M059J (cell line): ENCODE results near the gene SCUBE1. TPM values are rescaled to one million over a fixed set of nuclear protein-coding genes. Genes with fewer than 3 reads are reported as not detected.
"Not testable (repeated sequence)": the region's sequence is repeated elsewhere in the genome, so short reads cannot be mapped to it uniquely, and the experiment has no call there.

Experiments
- DNase-seq: peaks from one replicate; pipeline ENCODE4 v3.0.0-alpha.2; 2012; ENCODE audit warnings: low read depth
- total RNA-seq: library from RNA; depleted of rRNA; stranded (reverse); fragments of >200 nt; shearing (Covaris generic); gene quantifications from 2 replicates; pipeline ENCODE4 v1.2.3, GENCODE V29; 2014

Gene SCUBE1
- total RNA-seq, 1 experiment from 2014 or later: 17.4 TPM

DNA sequence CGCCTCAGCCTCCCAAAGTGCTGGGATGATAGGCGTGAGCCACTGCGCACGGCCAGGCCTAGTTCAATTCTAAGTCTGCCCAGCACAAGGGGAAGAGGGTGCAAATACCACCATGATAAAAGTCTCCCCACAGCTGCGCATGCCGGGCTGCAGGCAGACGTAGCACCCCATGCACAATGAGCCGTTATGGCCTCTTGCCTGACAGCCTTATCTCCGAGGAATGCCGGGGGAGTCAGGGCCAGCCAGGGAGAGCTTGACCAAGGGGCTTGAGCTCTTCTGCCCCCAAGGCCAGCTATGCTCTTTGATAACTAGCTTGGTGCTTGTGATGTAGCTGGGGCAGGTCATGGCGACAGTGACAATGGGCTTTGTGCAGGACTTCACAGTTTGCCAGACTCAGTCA is 13.7 kb upstream of the SCUBE1 start:
- no peak for DNase-seq

DNA sequence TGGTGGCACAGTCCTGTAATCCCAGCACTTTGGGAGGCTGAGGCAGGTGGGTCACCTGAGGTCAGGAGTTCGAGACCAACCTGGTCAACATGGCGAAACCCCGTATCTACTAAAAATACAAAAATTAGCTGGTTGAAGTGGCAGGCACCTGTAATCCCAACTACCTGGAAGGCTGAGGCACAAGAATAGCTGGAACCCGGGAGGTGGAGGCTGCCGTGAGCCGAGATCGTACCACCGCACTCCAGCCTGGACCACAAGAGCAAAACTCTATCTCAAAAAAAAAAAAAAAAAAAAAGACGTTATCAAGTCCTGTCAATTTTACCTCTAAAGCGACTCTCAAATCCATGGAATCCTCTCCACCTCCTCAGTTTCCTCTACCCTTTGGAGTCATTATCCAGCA is 12.5 kb upstream of the SCUBE1 start:
- not testable (repeated sequence) for DNase-seq

DNA sequence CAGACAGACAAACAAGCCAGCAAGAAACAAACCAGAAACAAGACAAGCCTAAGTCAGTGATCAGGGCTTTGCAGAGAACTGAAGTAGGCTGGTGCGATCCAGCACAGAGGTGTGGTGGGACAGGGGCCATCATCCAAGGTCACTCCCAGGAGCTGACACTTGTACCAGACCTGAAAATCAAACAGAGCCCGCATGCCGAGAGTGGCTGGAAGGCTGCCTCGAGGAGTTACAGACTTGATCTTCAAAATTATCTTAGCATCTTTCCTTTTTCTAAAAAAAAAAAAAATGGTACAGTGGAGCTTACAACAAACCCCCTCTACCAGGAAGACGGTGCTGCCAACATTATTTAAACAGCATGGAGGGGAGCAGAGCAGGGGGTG is 8.8 kb upstream of the SCUBE1 start:
- no peak for DNase-seq

DNA sequence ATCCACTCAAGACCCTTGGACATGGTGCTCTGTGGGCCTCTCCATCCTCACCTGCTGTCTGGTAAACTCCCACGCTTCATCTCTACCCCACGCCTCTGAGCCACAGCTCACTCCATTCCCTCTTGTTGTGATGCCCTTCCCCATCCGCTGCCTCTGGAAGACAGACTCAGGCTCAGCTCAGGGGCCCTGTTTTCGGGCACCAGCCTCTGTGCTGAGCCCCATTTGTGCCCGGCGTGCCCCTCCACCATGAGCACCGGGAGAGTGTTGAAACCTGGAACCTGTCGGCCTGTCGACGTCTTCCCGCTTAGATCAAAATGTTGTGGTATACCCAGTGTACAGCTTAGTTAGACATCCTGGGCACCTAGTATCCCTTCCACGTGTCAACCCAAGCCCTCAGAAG is 6.5 kb upstream of the SCUBE1 start:
- no peak for DNase-seq

DNA sequence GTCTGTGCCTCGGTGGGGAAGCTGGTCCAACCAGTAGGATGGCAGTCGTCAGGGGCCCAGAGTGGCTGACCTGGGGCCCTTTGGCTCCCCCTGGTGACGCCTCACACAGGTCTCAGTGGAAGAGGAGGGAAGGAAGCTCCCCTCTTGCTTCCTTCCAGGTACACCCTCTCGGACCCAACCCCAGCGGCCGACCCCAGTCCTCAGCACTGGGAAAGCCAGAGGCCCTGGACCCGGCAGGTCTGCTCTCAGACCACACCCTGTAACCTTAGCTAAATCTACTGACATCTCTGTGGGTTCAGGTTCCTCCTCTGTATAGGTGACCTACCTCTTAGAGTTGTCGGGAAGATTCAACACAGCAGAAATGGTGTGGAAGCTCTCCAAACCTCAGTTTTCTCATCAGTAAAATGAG is 3.4 kb upstream of the SCUBE1 start:
- peak; percentile 38 for DNase-seq

DNA sequence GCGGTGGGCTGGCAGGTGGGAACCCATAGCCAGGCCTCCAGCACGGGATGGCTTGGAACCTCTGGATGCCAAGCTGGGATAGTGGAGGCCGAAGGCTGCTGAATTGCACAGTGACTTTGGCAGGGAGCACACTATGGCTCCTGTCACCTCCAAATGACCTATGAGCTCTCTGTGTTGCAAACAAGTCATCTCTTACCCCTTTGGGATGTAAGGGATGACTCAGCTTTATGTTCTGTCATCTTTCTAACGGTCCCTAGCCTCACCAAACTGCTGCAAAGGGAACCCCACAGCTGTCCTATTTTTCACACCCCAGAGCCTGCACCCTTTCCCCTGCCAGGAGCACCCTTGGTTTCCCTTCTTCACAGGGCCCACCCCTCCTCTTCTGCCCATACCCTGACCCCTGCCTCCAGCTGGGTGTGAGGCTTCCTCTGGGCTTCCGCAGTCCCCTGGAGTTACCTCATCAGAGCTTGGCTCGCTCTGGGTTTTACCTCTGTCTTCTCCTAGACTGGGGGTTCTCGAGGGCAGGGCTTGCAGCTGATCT is 2.7 kb upstream of the SCUBE1 start:
- DNase-seq: peak; percentile 52

DNA sequence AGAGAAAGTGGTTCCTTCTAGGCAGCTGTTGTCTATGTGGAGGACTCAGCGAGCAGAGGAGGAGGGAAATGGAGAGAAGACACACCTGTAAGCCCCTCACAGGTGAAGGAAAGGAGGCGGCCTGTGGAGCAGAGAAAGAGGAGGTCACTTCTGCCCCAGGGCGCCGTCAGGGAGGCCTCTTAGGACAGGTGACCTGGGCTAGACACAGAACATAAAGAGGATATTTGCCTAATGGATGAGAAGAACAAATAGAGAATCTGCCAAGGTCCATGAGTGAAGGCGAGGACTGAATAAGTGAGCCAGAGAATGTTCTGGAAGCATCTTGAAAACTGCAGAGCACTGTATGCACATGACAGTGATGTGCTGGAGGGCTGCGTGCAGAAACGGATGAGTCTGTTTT is 2.2 kb upstream of the SCUBE1 start:
- DNase-seq: no peak

DNA sequence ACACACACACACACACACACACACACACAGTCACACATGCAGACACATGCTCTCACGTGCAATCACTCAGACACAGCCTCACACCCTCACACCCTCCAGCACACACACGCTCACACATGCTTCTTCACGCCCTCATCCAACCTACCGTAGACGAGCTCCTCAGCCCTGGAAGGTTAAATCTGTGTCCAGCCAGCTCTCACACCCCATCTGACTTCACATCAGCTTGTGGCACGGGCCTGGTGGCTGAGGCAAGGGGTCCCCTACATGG is 1.3 kb upstream of the SCUBE1 start:
- DNase-seq: no peak

DNA sequence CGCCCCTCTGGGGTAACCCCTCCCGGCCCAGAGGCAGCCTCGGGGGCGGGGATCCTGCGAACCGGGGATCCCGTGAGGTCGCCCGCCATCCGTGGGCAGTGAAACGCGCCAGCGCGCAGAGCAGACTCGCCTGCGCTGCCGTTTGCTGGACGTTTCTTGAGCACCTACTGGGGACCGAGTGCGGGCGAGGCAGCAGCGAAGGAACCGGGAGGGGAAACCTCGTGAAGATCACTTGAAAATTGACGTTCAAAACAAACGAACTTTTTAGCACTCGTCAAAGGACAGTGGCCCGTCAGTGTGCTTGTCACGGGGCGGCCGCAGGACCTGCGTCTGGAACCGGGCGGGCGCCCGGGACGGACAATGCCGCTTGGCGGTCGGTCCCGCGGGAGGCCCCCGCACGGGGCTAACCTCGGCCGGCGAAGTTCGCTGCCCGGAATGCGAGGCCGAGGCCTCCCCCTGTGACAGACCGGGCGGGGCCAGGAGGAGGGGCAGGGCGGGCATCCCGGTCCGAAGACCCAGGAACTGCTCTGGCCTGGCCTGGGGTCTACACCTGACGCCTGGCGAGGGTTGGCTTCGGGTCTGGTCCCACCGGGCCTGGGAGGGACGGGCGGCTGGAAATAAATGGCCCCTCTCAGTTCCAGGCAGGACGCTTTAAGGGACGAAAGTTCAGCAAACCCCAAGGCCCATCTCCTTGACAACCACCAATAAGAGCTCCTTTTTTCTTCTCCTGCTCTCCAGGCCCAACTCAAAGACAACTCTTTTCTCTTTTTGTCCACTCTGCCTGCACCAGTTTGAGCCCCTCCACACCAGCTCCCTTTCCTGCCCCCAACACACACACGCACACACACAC is 723 bp upstream of the SCUBE1 start:
- no peak for DNase-seq

DNA sequence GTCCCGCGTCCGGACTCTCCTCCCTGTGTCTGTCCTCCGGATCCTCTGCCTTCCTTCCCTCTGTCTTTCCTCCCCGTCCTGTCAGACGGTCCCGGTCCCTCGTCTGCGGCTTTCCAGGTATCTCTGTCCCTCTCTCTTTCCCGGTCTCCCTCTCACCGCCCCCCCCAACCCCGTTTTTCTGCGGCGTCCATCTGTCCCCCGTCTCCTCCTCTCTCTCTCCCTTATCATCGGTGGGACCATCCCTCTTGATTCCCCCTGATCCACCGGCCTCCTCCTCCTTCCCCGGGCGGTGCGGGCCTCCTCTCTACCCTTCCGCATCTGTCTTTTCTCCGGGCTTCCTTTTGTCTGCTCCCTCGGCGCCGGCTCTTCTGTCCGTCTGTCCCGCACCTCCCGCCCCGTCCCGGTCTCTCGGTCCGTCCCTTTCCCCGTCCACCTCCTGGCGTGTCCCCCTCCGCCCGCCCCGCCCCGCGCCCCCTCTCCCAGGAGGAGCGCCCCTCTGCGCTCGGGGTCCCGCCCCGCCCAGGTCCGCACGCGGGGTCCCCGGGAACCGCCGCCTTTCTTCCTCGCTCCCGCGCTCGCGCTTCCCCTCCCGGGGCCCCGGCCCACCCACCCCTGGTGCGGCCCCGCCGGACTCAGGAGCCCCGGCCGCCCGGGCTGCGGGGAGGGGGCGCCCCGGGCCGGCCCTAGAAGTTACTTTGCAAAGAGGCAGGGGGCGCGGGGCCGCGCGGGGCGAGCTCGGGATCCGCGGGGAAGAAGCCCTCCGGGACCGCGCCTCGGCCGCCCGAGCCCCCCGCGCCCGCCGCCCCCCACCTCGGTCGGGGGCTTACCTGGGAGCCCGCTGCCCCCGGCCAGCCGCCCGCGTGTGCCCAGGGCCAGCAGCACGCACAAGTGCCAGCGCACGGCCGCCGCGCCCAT is 568 bp downstream of the SCUBE1 start:
- DNase-seq: no peak

DNA sequence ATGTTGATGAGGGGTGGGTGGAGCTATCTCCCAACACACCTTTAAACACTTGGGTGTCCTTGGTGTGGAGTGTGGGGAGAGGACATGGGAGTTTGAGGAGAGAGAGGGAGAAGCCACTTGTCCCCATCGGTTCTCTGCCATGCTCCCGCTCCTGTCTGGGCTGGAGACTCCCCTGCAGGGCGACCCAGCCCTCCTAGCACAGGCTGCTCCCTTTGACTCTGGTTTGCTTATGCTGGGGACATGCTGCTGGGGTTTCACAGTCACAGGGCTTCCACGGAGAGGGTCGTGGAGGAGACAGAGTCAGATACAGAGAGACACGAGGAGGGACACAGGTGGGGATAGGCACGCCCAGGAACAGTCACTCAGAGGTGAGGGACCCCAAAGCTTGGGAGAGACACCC is 1.6 kb downstream of the SCUBE1 start:
- DNase-seq: no peak

DNA sequence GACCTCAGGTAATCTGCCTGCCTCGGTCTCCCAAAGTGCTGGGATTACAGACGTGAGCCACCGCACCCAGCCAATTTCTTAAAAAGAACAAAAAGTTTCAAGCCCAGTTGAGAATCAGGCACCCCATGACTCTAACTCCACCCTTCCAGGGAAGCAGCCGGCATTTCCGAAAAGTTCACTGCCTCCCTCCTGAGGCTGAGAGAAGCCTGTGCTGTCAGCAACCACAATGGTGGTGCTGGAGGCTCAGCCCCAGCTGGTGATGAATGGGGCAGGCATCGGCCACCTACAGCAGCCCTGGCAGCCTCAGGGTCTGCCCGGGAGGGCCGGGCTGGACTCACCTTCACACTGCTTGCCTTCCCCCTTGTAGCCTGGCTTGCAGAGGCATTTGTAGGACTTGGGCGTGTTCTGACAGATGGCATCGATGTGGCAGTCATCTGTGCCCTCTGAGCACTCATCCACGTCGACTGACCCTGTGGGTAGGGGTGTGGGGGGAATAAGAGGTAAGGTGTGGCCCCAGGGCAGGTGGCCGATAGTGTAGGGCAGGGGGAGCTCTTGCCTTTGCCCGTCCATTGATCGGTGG is 4.3 kb downstream of the SCUBE1 start:
- peak; percentile 32 for DNase-seq

DNA sequence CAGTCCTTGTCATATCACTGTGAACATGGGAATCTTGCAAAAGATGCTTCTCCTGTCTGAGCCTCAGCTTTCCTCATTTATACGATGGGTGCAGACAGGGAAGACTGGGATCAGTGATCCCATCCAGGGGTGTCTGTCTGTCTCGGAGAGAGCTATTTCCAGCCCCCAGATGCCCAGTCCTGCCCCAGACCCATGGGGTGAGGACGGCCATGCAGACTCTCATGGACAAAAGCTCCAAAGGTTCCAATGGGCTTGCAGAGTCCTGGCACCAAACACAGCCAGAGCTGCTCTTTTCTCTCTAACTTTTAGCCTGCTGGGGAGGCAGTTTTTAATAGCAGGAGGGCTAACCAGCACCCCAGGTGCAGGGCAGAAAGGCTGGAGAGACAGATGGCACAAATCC is 5.2 kb downstream of the SCUBE1 start:
- DNase-seq: no peak

DNA sequence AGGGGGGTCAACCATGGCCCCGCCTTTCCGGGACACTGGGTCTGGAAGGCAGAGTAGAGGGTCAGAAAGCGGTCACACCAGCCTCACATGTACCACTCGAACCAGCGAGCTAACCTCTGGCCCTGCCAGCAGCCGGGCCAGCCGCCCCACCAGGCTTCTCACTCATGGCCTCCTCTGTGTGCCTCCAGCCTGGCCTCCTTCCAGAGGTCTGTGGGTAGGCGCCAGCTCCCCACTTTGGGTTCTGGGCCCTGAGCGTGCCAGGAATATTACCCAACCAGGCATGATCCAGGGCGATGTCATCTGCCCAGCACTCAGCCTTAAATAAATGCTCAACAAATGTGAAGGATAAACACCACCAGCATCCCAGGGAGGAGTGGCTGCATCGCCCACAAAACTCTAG is 5.8 kb downstream of the SCUBE1 start:
- peak; percentile 81 for DNase-seq

DNA sequence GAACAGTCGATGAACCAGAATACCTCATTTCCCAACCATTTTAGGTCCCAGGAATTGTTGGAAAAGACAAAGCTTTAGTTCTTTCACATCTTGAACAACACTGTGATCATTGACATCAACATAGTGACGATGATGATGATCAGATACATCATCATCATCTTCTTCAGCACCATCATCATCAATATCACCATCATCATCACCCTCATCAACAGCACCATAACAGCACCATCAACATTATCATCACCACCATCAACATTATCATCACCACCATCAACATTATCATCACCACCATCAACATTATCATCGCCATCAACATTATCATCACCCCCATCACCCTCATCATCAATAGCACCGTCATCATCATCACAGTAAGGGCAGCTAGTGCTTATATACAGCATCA is 8.8 kb downstream of the SCUBE1 start:
- DNase-seq: no peak

DNA sequence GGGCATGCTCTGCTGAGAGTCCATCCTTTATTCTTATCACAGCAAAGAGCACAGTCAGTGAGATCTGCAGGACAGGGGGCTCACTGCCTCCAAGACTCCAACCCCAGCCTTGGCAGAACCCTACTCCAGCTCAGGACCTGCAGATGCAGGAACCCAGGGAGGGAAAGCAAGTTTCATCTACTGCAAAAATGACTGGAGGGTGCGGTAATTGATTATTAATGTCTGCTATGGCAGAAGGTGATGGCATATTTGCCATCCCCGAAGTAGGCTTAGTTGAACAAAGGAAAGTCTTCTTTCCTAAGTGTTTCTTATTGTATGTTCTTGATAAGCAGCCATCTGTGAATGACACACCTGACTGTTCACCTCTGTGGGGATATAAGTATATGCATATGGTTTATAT is 9.2 kb downstream of the SCUBE1 start:
- no peak for DNase-seq

DNA sequence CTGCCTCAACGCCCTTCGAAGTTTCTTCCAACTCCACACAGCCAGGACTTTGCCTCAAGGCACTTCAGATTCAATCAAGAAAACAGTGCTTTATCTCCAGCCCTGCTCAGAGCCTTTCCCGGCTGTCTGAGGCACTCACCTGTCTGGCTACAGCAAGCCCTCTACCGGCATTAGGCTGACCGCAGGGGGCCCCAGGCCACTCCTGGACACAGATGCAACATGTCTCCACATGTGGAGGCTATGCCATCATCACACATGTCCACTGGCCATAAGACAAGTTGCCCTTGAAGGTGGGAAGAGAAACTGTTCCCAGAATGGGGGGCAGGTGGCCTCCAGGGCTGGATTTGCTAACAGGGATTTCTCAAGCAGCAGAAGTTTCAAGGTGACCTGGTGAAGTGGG is 10.0 kb downstream of the SCUBE1 start:
- DNase-seq: no peak

DNA sequence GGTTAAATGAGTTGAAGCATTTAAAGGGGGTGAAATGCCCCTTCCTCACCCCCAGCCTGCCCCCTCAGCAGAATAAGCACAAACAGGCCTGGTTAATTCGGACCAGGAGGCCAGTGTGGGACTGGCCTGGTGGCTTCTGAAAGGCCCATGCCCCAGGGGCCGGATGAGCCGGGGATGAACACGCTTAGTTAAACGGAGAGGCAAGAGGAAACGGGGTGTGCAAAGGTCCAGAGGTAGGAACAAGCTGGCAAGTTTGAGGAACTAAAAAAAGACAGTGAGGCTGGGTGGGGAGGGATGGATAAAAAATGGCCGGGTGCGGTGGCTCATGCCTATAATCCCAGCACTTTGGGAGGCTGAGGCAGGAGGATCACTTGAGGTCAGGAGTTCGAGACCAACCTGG is 11.5 kb downstream of the SCUBE1 start:
- DNase-seq: no peak

DNA sequence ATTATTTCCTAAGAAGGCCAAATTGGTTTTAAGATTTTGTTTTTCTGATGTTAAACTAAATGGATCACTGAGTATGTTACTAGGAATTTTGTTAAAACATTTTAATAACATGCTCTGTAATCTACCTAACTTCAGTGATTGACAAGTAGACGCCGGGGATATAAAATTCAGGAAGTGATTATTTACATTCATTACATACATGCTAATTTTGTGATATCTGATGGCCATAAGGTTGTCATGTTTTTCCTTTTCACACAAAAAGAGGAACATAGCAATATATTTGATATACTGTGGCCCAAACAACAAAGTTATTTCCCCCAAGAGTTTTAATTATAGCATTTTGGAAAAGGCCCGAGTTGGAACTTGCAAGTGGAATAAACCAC is 12.1 kb downstream of the SCUBE1 start:
- DNase-seq: no peak

DNA sequence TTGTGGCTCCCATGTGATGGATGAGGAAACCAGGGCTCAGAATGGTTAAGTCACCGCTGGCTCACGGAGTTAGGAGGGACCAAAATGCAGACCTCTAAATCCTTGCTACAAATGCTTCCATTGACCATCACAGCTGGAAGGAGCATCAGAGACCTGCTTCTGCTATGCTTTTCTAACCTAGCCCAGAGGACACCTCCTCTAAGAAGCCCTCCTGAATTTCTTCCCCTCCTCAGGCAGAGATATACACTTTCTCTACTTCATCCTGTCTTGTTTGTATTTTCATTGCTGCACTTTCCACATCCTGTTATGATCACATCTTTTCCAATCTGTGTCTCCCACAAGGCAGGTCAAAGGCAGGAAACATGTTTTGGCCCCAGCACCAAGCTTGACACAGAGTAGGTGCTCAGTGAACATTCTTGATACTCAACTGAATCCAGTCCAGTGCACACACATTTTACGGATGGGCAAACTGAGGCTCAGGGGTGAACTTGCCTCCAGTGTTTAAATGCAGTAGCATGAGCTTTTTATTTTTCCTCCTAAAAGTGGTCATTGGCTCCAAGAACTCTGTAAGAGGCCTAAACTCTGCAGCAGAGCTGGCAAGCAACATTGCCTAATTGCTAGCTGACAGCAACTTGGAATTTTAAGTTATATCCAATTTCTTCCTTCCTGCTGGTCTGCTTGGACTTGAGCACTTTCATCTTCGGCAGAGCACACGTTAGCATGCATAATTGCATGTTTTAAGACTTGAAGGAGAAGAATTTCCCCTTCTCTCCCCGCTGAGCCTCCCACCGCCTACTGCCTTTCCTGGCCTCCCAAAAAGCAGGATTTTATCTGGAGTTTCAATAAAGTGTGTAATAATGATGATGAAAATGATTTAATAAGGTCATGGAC is 12.7 kb downstream of the SCUBE1 start:
- DNase-seq: no peak

DNA sequence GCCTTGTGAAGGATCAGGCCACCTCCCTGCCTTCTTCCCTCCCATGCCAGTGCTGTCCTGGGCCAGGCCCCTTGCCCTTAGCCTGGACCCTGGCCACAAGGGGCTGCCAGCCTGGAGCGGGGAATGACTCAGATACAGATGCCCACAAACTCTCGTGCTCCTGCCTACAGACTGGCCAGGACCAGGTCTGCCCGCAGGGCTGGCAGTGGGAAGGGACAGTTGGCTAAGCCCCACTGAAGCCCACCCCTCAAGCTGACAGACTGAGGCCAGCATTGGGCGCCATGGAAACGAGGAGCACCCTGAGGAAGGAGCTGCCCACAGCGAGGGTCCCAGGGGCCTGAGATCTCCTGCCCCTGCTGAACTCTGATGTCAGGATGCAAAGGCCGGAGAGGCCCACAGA is 14.1 kb downstream of the SCUBE1 start:
- DNase-seq: no peak

DNA sequence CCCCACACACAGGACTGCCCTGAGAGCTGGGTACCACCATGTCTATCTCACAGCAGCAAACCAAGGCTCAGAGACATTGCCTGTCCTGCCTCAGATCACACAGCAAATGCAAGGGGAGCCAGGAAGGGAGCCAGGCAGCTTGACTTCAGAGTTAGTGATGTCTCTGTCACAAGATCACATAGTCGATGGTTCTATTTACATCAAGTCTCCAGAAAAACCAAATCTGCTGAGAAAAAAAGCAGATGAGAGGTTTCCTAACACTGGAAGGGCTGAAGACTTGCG is 16.1 kb downstream of the SCUBE1 start:
- DNase-seq: no peak
